ENCODE measurements around the gene FBN1.

FBN1 gene

DNA sequence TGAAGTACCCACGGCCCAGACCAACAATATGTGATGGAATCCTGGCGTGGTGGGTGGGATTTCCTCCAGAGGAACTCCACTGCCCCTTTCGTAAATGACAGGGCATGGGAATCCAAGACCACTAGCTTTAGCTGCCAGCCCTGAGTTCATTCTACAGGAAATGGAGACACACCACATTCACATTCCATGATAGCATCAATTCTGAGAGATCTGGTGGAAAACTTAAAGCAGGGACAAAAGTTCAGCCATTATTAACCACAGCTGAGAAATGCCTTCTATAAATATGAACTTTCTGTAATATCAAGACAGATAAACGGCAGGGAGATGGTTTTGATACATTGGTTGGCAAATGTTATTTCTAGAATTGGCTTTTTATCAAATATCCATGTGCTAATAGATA, 98.2 kb downstream of the FBN1 start:
- DNase-seq, result no peak

GRCh38 chr15:48546296-48546695, 99.2 kb downstream of the FBN1 start:
- no peak for DNase-seq

- no peak for DNase-seq
Measured at GRCh38 chr15:48544778-48545177, 100.7 kb downstream of the FBN1 start.

DNA sequence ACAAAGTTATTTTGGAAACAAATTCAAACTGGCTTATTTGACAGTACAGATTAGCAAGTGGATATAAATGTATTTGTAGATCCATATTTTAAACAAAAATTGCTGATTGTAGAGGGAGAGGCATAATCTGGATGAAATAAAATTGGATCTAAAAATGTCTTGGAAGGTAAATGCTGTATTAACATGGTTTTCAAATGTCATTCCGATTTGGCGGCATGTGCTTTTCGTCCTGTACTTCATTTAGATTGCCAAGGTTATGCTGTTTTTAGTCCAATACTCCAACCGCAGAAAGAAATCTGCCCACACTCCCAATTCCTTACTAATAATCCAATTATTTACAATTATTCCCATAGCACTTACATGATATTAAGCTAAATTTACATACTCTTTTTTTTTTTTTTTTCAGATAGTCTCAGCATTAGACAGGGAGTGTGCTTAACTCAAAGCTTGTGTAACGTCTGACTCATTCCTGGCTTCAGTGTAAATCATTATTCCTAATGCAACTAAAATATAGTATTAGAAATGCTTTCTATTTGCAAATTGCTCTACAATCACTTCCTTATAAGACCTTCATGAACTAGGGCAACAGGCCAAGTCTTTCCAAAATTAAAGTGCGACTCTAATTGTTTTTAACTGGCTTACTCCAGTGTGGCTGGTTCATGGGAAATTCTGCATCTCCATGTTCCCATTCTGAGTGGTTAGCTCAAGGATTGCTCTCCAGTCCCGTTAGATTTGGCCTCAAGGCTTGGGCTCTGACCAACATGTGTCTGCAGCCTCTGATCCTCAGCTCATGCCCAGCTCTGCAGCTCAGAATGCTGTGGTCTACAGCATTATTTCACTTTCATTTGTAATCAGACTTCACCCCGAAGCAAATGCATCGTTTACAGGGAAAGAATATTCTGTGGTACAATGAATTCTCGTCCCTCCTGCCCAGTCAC, 103.9 kb downstream of the FBN1 start:
- DNase-seq, result no peak

DNA sequence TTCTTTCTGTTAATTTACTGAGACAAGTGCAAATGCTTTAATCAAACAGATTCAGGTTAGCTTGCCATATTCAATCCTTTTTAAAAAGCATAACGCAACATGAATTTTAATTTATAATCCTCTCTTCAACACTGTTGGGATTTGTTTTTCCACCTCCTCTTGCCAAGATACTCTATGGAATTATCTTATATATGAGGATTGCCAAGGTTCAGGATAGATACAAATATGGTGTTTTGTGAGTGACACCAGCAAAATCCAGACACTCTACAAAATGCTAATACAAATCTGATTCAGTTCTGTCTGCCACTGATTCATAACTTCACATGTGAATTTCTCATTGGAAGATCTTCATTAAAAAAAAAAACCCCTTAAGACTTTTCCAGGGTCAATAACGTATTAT, 104.8 kb downstream of the FBN1 start:
- DNase-seq, result no peak

- no peak for DNase-seq
Measured at GRCh38 chr15:48538941-48539340, 106.6 kb downstream of the FBN1 start.

- no peak for DNase-seq
Measured at GRCh38 chr15:48537271-48538113, 108.0 kb downstream of the FBN1 start.

DNA sequence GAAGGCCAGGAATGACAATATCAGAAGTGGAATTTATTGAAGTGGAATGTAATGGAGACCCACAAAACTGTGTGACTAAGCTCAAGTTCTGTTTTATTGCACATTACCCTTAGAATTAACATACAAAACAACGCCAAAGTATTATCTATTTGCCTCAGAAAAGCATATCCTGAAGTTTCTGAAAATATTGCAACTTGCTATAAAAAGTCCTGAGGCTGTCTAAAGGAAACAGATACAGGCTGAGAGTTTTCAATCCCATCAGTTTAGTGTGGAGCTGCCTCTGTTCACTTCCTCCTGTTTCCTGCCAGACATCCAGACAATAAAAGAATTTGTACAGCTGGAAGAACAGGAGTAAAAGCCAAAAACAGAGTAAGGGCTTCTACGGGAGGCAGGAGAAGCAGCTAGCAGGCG, 108.8 kb downstream of the FBN1 start:
- no peak for DNase-seq

GRCh38 chr15:48533982-48534381, 111.5 kb downstream of the FBN1 start:
- no peak for DNase-seq

- DNase-seq, result no peak
Measured at GRCh38 chr15:48532946-48533345, 112.6 kb downstream of the FBN1 start.

DNA sequence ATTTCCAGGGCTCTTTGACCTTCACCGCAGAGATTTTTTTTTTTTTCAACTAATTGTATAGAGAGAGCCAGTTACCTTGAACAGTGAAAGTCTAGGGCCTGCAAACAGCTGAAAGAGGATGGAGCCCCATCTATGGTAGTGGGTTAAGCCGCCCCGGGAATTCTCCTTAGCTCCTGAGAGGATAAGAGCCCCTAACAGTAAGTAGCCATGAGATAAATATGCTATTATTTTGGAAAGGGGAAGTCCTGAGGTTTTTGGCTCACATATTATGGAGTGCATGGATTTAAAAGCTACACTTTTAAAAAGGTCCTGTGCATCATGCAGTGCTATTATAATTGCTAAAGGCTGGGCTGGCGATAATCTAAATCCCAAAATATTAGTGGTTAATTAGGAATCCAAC, 115.0 kb downstream of the FBN1 start:
- DNase-seq, result no peak

GRCh38 chr15:48528921-48529320, 116.6 kb downstream of the FBN1 start:
- no peak for DNase-seq

DNA sequence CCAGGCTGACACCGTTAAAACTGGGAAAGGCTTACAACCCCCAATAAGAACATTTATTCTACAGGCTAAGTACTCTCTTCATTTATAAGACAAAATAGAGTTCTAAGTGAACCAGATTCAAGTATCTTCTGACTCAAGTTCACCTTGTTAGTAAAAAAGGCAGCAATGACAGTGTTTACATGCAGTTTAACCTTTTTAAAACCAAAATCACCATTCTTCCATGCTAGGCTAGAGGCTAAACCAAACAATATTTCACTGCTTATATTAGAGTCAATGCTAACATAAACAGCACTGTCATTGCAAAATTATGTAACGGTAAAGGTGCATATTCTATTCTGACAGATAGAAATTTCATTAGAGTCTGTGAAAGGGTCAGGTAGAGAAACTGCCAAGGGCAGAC, 118.0 kb downstream of the FBN1 start:
- DNase-seq, result no peak

DNA sequence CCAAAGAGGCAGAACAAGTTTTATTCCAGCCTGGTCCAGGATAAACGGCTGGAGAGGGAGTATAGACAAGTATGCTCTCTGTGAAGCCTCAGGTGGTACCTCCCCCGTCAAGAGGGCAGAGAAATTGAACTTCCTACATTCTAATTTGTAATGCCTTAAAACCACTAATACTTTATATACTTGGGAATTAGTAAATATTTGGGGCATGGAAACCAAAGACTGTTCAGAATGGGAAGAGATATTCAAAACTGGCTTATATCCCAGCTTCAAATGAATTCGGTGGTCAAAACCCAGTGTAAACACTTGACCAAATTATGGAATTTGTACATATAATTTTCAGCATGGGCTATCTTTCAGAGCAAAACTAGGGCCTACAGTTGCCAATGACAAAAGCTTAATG, 122.6 kb downstream of the FBN1 start:
- DNase-seq, result no peak

DNA sequence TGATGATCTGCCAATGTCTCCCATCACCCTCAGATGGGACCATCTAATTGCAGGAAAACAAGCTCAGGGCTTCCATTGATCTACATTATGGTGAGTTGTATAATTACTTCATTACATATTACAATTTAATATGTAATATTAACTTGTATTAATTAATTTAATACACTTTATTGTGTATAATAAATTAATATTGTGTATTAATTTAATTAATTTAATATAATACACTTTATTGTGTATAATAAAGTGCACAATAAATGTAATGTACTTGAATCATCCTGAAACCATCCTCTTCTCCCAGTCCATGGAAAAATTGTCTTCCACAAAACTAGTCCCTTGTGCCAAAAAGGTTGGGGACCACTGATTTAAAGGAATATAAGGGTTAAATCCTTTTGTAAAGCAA, 123.4 kb downstream of the FBN1 start:
- no peak for DNase-seq

DNA sequence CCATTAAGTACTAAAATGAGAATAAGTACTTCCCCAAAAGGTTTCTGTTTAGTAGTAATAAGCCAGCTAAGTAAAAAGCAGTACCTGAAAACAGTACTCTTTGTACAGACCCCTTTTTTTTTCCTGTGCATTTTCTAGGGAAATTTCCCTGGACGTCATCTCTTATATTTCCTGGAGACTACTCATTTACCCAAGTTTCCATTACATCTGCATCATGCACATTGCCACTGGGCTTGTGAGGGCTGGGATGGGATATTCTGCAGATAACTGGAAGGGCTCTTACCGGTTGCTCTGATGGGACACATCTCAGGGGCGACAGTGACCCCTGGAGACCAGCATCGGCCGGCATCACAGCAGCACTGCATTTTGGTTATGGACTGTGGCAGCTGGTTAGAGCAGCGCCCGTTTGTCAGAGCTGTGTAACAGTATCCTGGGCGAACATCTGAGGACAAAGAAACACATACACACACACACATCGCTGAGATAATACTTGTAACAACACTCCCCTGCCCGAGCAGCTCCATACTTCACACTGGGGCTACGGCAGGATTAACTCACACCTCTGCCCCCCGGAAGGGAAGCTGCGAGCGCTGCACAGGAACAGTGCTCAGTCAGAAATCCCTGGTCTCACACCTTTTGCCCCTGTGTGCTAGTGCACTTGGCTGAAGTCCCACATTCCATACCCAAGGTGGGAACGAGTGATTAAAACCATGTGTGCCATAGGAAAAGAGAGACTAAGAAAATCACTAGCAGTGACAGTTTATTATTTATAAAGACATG, 124.9 kb downstream of the FBN1 start:
- DNase-seq, result peak; percentile 52

DNA sequence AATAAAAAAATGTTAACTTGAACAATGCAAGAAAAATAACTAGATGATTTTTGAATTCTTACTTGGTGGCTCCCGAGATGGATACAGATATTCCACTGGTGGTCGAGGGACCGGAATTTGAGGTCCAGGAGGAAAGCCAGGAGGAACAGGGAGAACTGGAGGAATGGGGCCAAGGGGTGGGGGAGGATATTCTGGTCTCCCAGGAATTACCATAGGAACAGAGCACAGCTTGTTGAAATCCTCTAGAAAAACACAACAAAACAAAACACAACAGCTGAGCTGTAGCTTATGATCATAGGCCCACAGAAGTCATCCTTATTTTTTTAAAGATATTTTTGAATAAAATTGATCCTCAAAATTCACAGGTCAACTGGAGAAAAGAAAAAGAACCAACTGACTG, 129.4 kb downstream of the FBN1 start:
- no peak for DNase-seq

DNA sequence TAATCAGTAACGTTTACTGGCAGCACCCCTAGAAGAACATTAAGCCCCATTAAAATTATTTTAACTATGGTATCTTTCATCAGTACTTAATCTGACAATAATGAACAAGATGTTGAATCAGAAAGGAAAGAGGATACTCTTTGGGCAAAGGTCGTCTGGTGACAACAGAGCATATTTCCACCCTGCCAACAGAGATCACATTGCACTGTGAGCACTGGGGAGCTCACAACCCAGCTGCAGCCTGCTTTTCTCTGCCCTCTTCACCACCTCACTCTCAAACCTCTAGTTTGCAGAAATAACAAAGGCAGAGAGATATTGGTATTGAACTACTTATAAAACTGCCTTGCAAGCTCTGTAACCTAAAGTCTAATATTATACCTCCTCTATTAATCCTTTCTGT, 130.0 kb downstream of the FBN1 start:
- DNase-seq, result no peak

DNA sequence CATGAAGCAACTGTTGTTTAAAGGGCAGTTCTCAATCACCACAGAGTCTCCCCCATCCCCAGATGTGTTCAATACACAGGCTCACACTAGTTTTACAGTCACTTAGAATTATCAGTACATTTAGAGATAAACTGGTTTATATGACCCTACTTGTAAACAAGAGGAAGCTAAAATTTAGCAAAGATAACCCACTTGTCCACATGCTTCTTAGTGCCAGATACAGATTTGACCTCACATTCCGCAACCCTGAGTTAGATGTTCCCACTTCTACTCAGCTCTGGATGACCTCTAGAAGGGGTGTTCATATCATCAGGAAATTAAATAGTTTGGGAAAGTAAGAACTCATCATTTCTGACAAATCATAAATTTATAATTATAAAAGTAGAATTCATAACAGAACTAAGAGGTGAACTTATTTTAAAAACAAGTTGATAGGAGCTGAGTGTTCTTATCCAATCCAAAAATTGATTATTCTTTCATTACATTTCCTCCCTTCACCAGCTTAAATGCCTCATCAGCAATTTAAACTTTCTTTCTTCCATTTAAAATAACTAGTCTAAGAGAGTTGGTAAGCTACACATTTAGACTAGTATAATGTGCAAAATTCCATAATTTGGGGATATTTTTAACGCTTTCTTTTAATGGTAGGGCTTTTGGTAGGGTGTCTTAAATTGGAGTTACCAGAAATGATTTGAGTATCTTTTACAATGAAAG, 131.2 kb downstream of the FBN1 start:
- no peak for DNase-seq

DNA sequence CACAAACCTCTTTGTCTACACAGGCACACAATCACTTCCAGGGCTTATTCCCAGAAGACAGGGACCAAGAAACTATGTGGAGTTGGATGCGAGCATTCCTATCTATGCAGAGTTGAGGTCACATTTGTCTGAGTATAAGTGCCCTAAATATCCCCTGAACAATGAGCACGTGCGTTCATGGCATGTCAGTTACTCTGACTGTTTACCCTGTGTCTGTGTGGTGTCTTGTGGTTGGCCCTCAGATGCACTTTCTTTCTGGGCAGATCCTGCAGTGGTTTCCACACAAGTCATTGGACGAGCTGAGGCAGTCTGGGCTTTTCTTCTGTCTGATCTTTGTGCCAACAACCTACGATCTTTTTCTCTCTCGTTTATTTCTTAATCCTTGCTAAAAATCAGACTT, 134.5 kb downstream of the FBN1 start:
- no peak for DNase-seq

DNA sequence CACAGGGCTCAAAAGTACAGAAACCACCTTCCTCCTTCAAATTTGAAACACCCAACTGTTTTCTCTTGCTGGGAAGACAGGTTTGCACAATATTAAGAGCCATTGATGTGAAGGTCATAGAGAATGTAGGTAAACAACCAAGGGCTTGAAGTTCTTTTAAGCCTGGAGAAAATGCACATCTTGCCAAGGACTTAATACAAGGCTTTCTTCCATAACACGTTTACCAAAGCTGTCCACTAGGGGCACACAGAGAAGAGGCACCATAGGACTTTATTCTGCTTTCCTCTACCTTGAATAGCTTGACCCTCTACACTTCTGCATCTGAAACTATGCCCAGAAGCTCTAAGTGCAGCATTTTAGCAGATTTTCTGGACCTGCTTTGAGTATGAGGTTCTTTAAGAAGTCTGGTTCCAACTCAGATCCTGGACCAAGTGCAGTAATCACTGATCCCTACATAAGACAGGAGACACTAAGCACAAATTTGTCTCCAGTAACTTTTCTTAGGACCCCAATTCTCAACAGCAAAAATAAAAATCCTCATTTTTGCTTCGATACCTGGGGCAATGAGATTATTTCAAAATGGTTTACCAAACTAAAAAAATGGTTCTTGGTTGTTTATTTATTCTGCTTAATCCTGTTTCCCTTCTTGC, 138.0 kb downstream of the FBN1 start:
- peak; percentile 71 for DNase-seq

DNA sequence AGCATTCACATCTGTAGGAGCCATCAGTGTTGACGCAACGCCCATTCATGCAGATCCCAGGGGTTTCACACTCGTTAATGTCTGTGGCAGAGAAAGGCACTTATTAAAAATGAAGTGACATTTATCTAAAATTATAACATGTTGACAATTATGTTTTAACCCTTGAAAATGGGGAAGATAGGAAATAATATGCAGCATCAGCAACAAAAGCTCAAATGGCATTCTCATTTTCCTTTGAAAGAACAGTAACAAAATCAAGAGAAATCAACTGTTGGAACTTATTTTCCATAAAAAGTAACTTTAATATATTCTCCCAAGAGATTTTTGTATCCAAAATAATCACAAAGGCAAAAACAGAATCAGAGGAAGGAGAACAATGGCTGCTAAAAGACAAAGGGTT, 140.4 kb downstream of the FBN1 start:
- no peak for DNase-seq
